Activated T-cell treated with anti-CD3 and anti-CD28 coated beads, Interleukin-2, amount 50 U/mL, for 24 hours (primary cell): ENCODE results near the gene GRIP1.

Source experiments
- DNase-seq: peaks from one replicate; pipeline ENCODE4 v3.0.0-alpha.2; 2020
- H3K27ac Mint-ChIP-seq: 2 replicates; pipeline ENCODE4 v1.8.0; 2020; ENCODE audit warnings: mild to moderate bottlenecking, mixed read lengths
- H3K27me3 Mint-ChIP-seq: 2 replicates; pipeline ENCODE4 v1.8.0; 2020; ENCODE audit warnings: mixed read lengths
- H3K36me3 Mint-ChIP-seq: 2 replicates; pipeline ENCODE4 v1.8.0; 2020; ENCODE audit warnings: low read depth, mixed read lengths
- H3K4me1 Mint-ChIP-seq: 2 replicates; pipeline ENCODE4 v1.8.0; 2020; ENCODE audit warnings: low read depth, mixed read lengths
- H3K4me3 Mint-ChIP-seq: 2 replicates; pipeline ENCODE4 v1.8.0; 2020; ENCODE audit warnings: mild to moderate bottlenecking, moderate library complexity, mixed read lengths
- H3K9me3 Mint-ChIP-seq: 2 replicates; pipeline ENCODE4 v1.8.0; 2020; ENCODE audit warnings: mixed read lengths

GRIP1 gene

DNA sequence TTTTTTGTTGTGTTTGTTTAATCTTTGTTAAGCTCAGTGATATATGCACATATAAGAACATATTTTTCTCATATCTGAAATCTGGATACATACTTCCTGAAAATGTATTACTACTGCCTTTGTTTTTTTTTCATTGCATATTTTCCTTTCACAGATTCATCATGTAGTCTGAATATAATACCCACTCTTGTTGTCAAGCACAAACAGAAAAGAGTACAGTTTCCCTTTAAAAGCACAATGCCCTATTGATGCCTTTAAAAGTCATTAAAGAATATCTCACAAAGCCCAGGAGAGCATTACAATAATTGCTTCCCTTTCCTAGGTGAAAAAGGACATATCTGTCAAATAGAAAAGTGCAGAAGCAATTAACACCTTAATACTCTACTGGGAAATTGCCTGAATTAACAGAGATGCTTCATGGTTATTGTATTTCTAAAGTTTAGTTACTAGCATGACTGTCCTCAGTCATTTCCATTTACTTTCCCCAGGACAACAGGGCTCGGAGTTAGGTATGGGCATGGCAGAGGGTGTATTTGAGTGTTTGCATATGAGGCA is 107.4 kb downstream of the GRIP1 start:
- Mint-ChIP-seq H3K9me3 (no peaks in the 10 kb centered on the region), H3K36me3 (no peaks in the 10 kb centered on the region), H3K27me3 (peaks cover 22% of the 10 kb centered on the region), H3K4me3 (no peak overlapping the region), H3K27ac (no peak overlapping the region), H3K4me1 (no peaks in the 10 kb centered on the region)
- no peak for DNase-seq

- Mint-ChIP-seq H3K9me3 (peaks cover 11% of the 10 kb centered on the region), H3K27me3 (peaks cover 9% of the 10 kb centered on the region), H3K4me1 (no peaks in the 10 kb centered on the region), H3K27ac (no peak overlapping the region), H3K4me3 (no peak overlapping the region), H3K36me3 (no peaks in the 10 kb centered on the region)
- no peak for DNase-seq
Observed at GRCh38 chr12:66563220-66563619, 115.7 kb downstream of the GRIP1 start.

DNA sequence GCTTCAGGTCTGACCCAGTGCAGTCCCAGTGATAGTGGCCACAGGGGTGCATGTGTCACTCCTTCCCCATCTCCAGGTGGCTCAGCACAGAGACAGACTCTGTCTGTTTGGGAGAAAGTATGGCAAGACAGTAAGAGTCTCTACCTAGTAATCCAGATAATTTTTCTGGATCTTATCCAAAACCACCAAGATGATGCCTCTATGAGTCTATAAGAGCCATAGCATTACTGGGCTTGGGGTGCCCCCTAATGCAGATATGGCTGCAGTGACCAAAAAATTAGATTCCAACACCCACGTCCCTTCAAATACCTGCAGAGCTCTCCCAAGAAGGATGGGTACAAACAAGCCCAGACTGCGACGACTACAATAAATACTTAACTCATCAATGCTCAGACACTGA is 123.8 kb downstream of the GRIP1 start:
- H3K4me1 Mint-ChIP-seq, result no peaks in the 10 kb centered on the region
- no peak for DNase-seq
- no peaks in the 10 kb centered on the region for H3K36me3 Mint-ChIP-seq
- H3K4me3 Mint-ChIP-seq, result no peak overlapping the region
- H3K27ac Mint-ChIP-seq, result no peak overlapping the region
- peaks cover 9% of the 10 kb centered on the region for H3K9me3 Mint-ChIP-seq
- H3K27me3 Mint-ChIP-seq, result peaks cover 20% of the 10 kb centered on the region

DNA sequence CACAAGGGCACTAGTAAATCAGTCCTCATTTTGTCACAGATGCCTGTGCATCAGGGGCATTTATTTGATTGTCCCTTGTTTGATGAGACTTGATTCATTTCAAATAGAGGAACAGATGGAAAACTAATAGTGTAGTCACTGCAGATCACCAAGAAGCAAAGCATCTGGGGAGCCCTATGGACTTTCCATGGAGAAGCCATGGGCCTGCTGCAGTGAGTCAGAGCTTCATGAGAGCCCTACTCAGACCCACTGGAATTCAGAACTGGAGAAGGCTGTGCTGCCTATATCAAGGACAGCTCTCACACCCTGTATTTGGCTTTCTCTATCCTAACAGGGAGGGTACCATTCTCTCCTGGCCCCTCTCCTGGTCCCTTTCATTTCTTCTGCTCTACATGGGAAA is 126.2 kb downstream of the GRIP1 start:
- Mint-ChIP-seq H3K27ac (no peak overlapping the region), H3K4me3 (no peak overlapping the region), H3K4me1 (no peaks in the 10 kb centered on the region), H3K9me3 (peaks cover under 1% of the 10 kb centered on the region), H3K27me3 (peaks cover 18% of the 10 kb centered on the region), H3K36me3 (no peaks in the 10 kb centered on the region)
- DNase-seq, result no peak

DNA sequence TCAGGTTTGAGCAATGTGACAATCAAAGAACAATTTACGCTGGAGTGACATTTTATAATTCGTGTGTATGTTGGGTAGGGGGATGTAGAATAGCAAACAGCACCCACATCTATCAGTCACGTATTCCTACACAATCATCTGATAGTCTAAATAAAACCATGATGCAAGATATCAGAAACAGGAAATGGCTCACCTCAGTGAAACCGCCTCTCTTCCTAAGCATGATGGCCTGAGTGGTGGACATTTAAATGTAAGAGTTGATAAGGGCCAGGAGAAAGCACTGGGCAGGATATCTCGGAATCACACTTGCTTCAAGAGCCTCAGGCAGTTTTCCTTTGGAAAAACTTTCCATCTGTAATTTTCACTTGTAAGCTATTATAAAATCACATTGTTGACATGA is 128.2 kb downstream of the GRIP1 start:
- Mint-ChIP-seq H3K36me3 (no peaks in the 10 kb centered on the region), H3K27ac (no peak overlapping the region), H3K9me3 (no peaks in the 10 kb centered on the region), H3K4me3 (no peak overlapping the region), H3K4me1 (no peaks in the 10 kb centered on the region), H3K27me3 (peaks cover 12% of the 10 kb centered on the region)
- DNase-seq, result no peak

DNA sequence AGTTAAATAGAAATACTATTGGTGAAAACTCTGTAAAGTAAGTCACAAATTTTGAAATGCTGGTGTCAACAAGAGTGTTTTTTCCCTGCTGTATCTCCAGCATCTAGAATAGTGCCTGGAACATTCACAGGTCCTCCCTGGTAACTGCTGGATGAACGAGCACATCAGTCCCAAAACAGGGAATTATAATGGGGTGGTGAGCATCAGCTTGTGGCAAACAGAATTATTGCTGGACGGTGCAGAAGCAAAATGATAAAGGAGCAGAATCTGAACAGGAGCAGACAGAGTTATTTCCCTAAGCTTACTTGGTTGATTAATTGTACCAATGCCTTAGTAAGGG is 129.9 kb downstream of the GRIP1 start:
- DNase-seq, result no peak
- no peak overlapping the region for H3K27ac Mint-ChIP-seq
- H3K4me1 Mint-ChIP-seq, result no peaks in the 10 kb centered on the region
- H3K36me3 Mint-ChIP-seq, result no peaks in the 10 kb centered on the region
- no peaks in the 10 kb centered on the region for H3K9me3 Mint-ChIP-seq
- peaks cover 2% of the 10 kb centered on the region for H3K27me3 Mint-ChIP-seq
- no peak overlapping the region for H3K4me3 Mint-ChIP-seq

- DNase-seq, result no peak
- Mint-ChIP-seq H3K9me3 (no peaks in the 10 kb centered on the region), H3K4me1 (no peaks in the 10 kb centered on the region), H3K4me3 (no peak overlapping the region), H3K36me3 (no peaks in the 10 kb centered on the region), H3K27ac (no peak overlapping the region), H3K27me3 (peaks cover 2% of the 10 kb centered on the region)
Observed at GRCh38 chr12:66548338-66549049, 130.4 kb downstream of the GRIP1 start.

GRCh38 chr12:66541426-66541825 is 137.4 kb downstream of the GRIP1 start:
- no peaks in the 10 kb centered on the region for H3K9me3 Mint-ChIP-seq
- H3K27ac Mint-ChIP-seq, result no peak overlapping the region
- no peak overlapping the region for H3K4me3 Mint-ChIP-seq
- H3K4me1 Mint-ChIP-seq, result no peaks in the 10 kb centered on the region
- no peaks in the 10 kb centered on the region for H3K36me3 Mint-ChIP-seq
- no peaks in the 10 kb centered on the region for H3K27me3 Mint-ChIP-seq
- no peak for DNase-seq

- H3K4me3 Mint-ChIP-seq, result no peak overlapping the region
- H3K27ac Mint-ChIP-seq, result no peak overlapping the region
- H3K4me1 Mint-ChIP-seq, result no peaks in the 10 kb centered on the region
- H3K36me3 Mint-ChIP-seq, result no peaks in the 10 kb centered on the region
- no peaks in the 10 kb centered on the region for H3K27me3 Mint-ChIP-seq
- no peaks in the 10 kb centered on the region for H3K9me3 Mint-ChIP-seq
- no peak for DNase-seq
Observed at GRCh38 chr12:66539431-66539830, 139.4 kb downstream of the GRIP1 start.

- Mint-ChIP-seq H3K36me3 (no peaks in the 10 kb centered on the region), H3K9me3 (no peaks in the 10 kb centered on the region), H3K27me3 (no peaks in the 10 kb centered on the region), H3K27ac (no peak overlapping the region), H3K4me1 (no peaks in the 10 kb centered on the region), H3K4me3 (no peak overlapping the region)
- DNase-seq, result no peak
Observed at GRCh38 chr12:66538970-66539369, 139.9 kb downstream of the GRIP1 start.

- Mint-ChIP-seq H3K9me3 (no peaks in the 10 kb centered on the region), H3K36me3 (no peaks in the 10 kb centered on the region), H3K4me3 (no peak overlapping the region), H3K4me1 (no peaks in the 10 kb centered on the region), H3K27ac (no peak overlapping the region), H3K27me3 (no peaks in the 10 kb centered on the region)
- DNase-seq, result no peak
Observed at GRCh38 chr12:66537876-66538275, 141.0 kb downstream of the GRIP1 start.

DNA sequence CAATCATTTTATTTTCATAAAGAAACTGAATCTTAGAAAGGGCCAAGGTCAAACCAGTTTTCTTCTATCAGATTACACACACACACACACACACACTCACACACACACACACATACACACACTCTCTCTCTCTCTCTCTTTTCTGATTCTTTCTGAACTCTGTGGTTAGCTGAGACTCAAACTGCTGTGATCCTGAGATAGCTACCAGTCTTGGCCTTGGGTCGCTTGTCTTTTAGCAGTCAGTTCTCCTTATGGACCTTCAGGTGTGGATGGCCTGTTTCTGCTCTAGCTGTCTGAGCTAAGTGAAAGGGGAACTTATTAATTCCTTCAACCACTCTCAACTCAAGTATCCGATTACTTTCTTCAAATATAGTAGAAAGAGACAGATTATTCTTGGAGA is 145.1 kb downstream of the GRIP1 start:
- Mint-ChIP-seq H3K4me3 (no peak overlapping the region), H3K27me3 (no peaks in the 10 kb centered on the region), H3K9me3 (no peaks in the 10 kb centered on the region), H3K27ac (no peak overlapping the region), H3K36me3 (no peaks in the 10 kb centered on the region), H3K4me1 (no peaks in the 10 kb centered on the region)
- DNase-seq, result no peak

GRCh38 chr12:66531766-66532165 is 147.1 kb downstream of the GRIP1 start:
- Mint-ChIP-seq H3K4me1 (no peaks in the 10 kb centered on the region), H3K27ac (no peak overlapping the region), H3K4me3 (no peak overlapping the region), H3K9me3 (peaks cover 1% of the 10 kb centered on the region), H3K27me3 (no peaks in the 10 kb centered on the region), H3K36me3 (no peaks in the 10 kb centered on the region)
- DNase-seq, result no peak

DNA sequence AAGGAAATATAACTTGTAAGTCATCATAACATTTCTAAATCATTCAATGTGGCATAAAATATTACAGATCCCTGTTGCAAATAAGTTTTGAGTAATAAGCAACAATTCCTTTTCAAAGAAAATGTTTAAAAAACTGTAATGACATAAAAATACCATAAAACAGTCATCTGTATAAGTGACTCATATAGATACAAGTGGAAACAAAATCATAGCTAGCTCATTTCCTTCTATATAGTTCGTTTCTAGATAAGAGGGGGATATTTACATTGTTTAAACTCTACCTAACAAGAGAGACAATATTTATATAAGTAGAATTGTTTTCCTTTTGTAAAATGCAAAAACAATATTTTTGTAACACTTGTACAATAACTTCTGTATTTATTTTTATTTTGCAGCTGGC is 148.9 kb downstream of the GRIP1 start:
- Mint-ChIP-seq H3K9me3 (peaks cover 2% of the 10 kb centered on the region), H3K4me3 (no peak overlapping the region), H3K27ac (no peak overlapping the region), H3K27me3 (no peaks in the 10 kb centered on the region), H3K36me3 (no peaks in the 10 kb centered on the region), H3K4me1 (no peaks in the 10 kb centered on the region)
- no peak for DNase-seq

- no peaks in the 10 kb centered on the region for H3K4me1 Mint-ChIP-seq
- H3K36me3 Mint-ChIP-seq, result no peaks in the 10 kb centered on the region
- H3K27ac Mint-ChIP-seq, result no peak overlapping the region
- H3K4me3 Mint-ChIP-seq, result no peak overlapping the region
- H3K9me3 Mint-ChIP-seq, result no peaks in the 10 kb centered on the region
- no peaks in the 10 kb centered on the region for H3K27me3 Mint-ChIP-seq
- DNase-seq, result no peak
Observed at GRCh38 chr12:66516561-66516960, 162.3 kb downstream of the GRIP1 start.

GRCh38 chr12:66516133-66516532 is 162.7 kb downstream of the GRIP1 start:
- no peak overlapping the region for H3K27ac Mint-ChIP-seq
- no peak for DNase-seq
- H3K4me1 Mint-ChIP-seq, result no peaks in the 10 kb centered on the region
- H3K9me3 Mint-ChIP-seq, result no peaks in the 10 kb centered on the region
- no peaks in the 10 kb centered on the region for H3K27me3 Mint-ChIP-seq
- no peak overlapping the region for H3K4me3 Mint-ChIP-seq
- no peaks in the 10 kb centered on the region for H3K36me3 Mint-ChIP-seq
